Activated CD8-positive, alpha-beta memory T cell treated with anti-CD3 and anti-CD28 coated beads, Interleukin-2, amount 50 U/mL, for 4 hours (primary cell): Measurements from ENCODE around the gene KIZ.
A peak's percentile ranks its signal among the peaks of the same experiment; 100 is the strongest.

Experiments used
- DNase-seq: peaks from one replicate; pipeline ENCODE4 v3.0.0-alpha.2; 2020

KIZ gene, protein sequence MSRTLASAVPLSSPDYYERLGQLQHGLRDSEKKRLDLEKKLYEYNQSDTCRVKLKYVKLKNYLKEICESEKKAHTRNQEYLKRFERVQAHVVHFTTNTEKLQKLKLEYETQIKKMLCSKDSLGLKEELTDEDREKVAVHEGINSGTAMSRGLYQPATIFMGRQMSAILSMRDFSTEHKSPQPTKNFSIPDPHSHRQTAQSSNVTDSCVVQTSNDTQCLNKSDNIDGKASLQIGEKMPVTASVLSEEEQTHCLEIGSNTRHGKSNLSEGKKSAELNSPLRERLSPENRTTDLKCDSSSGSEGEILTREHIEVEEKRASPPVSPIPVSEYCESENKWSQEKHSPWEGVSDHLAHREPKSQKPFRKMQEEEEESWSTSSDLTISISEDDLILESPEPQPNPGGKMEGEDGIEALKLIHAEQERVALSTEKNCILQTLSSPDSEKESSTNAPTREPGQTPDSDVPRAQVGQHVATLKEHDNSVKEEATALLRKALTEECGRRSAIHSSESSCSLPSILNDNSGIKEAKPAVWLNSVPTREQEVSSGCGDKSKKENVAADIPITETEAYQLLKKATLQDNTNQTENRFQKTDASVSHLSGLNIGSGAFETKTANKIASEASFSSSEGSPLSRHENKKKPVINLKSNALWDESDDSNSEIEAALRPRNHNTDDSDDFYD

DNA sequence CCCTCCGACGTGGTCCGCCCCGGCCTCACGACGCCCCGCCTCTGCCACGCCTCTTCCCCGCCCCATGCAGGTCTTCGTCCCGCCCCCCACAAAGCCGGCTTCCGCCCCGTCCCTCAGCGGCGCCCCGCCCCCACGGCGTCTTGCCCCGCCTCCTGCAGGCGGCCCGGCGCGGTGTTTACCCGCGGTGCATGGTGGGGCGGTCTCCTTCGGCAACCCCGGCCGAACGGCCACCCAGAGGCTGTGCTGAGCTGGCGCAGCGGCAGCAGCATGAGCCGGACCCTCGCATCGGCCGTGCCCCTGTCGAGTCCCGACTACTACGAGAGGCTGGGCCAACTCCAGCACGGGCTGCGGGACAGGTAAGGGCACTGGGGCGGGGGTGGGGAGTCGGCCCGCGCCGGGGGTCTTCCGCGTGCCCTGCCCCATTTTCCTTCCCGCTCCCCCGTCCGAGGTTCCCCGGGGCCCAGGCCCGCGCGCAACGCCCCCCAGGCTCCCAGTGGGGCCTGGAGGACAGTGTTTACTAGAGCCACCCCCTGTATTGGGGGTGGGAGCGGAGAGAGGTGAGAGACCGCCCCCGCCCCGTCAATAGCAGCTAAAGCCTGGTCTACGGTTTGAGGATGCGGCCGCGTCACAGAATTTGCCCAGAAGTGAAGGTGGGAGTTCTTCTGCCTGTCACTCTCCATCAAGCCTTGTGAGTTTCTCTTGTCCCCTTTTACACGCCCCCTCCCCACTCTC, at the start of gene KIZ:
TSS of gene KIZ (plus strand) at position 234 of the 732 bp plus-strand sequence. CDS start at position 268, 34 bp downstream.
- peak; percentile 98 for DNase-seq

DNA sequence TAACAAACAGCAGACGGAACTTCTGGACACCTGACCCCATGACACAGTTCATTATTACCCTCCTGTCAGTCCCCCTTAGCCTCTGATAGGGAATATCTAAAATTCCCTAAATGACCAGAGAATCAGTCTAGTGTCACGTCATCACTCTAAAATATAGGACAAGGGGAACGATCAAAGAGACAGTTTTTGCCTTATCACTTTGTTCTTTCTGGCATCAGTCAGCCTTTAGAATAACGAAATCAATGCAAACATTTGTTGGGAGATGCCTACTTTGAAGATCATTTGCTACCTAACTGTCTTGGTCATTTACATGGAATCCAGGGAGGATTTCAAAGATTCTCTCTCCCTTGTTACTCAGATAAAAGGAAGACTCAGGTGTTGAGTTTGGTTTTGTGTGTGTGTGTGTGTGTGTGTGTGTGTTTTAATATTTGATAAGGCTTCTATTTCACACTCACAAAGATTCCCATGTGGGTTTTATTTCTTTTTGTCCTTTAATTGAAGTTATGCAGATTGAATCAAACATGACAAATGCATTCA, 48.0 kb upstream of the KIZ start:
- no peak for DNase-seq

DNA sequence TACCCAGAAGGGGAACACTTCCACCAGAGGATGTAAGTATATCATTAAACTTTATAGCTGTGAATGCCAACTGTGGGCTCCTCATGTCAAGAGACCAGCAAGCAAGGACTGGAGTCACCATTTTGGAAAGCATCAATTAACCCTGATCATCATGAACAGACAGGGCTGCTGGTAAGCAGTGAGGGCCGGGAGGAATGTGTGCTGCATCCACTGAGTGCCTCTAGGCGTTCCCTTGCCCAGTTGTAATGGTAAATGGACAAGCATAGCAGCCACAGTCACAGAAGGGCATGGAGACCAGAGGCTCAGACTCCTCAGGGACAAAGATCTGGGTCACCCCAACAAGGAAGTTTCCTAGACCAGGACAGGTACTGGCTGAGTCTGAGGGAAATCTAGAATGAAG, 43.3 kb upstream of the KIZ start:
- DNase-seq: no peak

DNA sequence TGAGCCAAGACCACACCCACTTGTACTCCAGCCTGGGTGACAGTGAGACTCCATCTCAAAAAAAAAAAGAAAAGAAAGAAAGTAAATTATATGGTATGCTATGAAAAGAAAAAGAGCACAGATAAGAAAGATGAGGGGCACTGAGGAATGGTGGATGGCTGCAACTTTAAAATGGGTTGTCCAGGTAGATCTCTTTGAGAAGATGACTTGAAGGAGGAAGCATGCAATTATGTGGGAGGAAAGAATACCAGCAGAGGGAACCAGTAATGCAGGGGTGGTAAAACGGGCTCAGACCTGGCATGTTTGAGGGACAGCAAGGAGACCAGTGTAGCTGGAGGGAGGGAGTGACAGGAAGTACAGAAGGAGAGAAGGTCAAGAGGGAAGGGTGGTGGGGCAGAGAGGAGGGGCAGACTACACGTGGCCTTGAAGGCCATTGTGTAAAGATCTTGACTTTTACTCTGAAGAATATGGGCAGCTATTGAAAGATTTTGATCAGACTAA, 42.0 kb upstream of the KIZ start:
- DNase-seq: no peak

DNA sequence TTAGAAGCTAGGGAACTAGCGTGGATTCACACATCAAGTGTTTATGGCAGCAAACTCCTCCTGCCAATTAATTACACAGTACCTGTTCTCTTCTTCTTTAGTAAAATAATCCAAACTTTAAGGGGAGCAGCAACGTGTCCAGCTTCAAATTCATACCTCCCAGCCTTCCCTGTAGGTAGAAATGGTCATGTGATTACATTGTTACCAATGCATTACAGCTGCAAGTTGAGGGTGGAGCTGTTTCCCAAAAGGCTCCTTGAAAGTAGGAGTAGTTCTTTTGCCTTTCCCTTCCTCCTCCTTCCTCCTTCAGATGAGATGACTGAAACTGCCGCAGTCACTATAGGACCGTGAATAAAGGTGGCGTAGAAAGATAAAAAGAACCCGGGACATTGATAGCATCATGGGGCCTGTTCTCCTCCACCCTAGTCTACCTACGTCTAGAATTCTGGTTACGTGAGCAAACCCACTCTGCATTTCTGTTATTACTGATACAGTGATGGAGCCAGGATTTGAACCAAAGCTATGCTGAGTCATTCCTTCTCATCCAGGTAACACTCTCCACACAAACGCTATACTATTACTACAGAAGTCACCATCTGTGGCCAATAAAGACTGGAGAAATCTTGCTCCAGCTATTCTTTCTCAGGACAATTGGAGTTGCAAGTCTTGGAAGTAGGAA, 37.9 kb upstream of the KIZ start:
- no peak for DNase-seq

DNA sequence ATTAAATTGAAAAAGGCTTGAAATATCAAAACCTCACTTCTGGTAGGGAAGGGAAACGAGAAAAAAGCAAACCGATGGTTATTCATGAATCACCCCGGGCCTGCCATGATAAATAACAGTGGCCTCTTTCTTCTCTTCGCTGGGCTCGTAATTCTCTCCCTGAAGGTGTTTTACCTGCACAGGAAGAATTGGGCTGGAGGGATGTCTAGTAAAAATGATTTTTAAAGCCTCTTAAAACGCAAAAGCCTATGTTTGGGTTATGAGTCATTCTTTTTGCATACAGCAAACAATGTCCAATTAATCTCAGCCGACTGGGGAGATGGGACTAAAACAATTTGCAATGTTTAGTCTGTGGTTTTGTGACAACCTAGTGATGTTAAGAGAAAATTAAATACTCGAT, 36.5 kb upstream of the KIZ start:
- no peak for DNase-seq

DNA sequence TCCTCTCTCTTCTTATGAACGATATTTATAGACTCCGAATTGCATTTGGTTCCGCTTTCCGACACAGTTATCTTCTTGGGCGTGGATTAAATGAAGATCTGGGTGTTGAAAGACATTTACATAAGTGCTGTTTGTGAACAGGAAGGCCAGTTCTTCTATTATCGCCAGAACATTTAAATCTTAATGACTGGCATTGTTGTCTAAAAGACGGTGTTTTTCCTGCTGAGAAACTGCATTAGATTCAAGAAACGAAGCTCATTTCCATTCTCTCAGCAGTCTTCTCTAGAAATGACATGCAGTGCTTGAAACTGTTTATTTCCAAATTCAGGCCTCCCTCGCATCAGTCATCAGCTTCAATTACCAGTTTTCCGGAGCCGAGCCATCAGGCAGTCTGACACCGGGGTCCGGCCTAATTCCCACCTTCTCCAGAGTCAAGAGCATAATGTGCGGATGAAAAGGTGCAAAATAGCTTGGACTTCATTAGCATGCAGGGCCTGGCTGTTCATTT, 35.7 kb upstream of the KIZ start:
- DNase-seq: no peak

DNA sequence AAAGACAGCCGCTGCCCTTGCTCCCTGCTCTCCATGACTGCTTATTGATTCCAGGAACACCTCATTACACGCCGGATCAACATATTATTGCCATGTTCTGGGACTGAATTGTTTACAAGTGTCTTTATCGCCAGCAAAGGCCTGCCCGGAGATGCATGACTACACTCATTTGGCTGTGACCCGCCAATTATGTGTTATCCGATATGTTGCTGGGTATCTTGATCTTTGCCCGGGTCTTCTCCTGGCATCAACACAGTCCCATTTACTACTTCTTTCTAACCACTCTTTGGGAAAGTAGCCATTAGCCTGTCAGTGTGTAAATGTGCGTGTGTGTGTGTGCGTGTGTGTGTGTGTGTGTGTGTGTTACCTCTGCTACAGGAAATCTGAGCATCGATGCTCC, 35.2 kb upstream of the KIZ start:
- DNase-seq: no peak

DNA sequence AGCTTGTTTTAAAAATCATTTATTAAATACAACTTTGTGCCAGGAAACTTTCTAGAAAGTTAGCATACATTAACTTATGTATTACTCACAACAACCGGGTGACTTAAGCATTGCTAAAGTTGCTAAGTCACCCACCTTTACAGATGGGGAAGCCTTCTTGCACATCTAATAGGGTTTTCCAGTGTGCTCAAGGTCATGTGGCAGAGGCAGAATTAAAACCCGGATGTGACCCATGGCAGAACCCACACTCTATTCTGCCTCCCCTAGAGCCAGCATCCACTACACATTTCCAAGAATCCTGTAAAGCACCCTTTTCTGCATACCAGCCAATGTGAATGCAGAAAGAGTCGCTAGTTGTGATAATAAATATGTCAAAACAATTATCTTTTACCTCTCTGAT, 33.1 kb upstream of the KIZ start:
- no peak for DNase-seq

DNA sequence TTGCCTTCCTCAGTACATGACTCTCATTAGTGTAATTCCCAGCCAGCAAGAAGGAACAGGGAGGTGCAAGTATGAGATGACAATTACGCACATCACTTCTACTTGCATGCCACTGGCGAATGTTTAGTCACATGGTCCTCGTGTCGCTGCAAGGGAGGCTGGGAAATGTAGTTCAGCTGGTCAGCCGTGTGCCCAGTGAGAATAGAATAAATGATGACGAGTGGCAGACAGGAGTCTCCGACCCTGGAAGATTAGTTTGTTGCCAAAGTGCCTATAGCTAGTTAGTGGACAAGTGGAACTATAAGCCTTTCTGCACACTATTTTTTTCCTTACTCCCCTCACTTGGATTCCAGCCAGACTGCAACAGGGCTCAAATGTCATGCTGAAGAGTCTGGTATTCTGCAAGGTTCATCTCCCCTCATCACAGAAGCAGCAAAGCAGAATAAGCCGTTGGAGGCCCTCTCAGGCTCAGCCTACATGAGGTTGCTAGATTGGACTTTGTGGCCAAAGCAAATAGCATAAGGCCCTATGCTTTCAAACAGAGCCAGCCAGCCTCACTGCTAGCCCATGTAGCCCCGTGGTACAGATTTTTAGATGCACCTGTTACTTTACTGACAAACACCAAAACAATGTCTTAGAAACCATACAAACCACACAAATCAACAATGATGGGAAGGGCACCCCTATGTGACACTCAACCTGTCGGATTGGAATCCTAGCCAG, 29.4 kb upstream of the KIZ start:
- DNase-seq: no peak

DNA sequence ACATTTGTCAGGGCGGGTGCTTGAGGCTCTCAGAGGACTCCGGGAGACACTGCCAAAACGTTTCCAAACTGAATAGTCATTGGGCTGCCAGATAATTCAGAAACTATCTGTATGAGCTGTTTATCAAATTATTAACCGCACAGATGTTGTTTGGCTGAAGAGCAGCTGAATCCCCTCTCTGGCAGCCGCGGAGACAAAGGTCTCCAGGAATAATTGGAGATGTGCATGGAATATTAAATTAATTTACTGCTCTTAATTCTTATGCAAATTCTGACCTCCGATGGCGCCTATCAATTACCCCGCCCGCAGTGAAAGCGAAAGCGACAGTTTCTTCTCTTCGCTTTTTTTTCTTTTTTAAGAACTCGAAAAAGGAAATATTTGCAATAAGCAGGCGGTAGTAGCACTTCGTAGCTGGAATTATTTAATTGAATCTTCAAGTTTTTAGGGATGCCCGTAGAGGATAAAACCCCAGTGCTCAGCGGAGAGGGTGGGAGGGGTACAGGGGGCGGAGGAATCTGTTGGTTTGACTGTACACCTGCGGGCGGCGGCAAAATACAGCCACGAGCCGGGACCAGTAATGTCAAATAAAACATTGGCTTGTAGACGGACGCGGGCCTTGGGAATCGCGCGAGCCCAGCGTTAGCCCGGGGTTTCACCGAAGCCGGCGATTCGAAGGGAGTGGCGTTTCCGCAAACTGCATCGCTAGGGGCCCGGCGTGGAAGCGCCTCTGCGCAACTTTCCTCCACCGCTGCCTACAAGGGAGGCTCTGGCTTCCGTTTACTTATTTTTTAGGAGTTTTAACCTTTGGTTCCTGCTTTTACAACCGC, 25.9 kb upstream of the KIZ start:
- DNase-seq: peak; percentile 37

DNA sequence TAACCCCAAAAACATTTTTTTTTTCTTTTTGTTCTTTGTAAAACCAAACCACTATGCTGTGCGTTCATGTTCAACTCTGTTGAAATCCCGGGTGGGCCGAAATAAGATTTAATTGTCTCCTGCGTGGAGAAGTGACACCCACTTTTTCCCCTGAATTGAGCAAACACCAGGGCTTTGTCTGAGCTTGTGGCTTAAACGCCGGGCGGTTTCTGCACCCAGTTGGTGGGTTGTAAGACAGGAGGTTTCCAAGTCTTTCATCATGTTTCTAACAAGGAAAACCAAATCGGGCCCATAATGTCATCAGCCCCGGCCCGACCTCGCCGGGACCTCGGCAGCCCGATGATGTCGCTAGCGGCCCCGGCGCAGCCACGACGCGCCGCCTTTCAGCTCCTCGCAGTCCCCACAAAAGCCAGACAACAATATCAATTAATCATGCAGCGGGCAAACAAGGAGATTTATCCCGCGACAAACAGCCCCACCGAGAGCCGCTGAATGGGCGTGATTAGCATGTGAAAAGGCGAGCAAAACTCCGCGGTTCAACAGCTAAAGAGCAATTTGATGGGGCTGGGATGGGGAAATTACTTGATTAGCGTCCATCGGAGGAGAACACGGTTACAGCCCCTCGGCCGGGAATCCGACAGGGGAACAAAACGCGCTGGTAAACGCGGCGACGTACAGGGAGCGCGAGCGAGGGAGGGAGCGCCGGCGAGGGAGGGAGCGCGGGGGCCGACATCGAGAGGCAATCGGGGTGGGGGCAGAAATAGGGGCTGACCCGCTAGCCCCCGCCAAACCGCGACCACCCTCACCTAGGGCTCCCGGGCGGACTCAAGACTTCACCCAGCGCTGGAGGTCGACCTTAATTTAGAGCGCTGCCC, 25.1 kb upstream of the KIZ start:
- peak; percentile 27 for DNase-seq

DNA sequence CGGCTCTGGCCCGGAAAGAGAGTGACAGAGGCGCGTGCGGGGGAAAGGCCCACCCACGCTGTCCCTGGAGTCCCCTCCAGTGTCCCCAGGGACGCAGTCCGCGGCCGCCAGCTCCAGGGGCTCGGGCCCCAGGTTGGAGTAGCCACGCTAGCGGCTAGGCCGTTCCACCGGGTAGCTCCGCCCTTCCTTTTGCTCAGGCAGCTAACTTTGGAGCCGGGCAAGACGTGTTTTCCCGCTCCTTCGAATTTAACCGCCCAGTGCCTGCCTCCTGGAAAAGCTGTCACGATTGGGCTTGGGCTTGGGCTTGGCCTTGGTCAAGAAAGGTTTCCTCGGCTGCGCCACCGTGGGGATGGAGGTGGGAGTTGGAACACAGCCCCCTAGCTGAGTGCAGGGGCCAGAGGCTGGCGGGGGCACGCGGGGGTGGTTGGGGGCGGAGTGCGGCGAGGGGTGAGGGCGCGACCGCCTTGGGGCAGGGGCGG, 24.4 kb upstream of the KIZ start:
- no peak for DNase-seq

DNA sequence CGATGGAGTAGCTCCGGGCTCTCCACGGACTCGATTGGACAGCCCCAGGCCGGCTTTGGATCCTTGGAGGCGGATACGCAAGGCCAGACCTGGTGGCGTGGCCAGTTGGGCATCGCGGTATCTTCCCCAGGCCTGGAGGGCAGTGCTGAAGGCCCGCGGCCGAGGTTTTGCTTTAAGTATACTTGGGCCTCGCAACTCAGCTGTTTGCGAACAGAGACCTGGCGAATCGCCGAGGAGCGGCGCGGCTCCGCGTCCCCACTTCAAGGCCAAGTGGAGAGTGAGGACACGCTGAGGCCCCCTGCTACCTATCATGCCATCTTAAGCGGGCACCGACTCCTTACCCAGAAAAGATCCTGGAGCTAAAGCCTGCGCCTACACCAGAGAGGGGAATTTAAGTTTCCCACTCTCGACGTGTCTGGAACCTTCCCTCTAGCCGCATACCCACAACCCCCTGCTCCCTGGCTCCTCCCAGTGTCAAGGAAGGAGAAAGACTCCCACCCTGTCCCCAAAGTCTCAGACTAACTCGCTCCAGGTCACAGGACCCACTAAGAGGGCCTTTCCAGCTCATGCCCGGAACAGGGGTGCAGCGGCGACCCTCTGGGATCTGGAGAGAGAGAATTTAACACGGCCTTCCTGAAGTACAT, 23.8 kb upstream of the KIZ start:
- DNase-seq: no peak

DNA sequence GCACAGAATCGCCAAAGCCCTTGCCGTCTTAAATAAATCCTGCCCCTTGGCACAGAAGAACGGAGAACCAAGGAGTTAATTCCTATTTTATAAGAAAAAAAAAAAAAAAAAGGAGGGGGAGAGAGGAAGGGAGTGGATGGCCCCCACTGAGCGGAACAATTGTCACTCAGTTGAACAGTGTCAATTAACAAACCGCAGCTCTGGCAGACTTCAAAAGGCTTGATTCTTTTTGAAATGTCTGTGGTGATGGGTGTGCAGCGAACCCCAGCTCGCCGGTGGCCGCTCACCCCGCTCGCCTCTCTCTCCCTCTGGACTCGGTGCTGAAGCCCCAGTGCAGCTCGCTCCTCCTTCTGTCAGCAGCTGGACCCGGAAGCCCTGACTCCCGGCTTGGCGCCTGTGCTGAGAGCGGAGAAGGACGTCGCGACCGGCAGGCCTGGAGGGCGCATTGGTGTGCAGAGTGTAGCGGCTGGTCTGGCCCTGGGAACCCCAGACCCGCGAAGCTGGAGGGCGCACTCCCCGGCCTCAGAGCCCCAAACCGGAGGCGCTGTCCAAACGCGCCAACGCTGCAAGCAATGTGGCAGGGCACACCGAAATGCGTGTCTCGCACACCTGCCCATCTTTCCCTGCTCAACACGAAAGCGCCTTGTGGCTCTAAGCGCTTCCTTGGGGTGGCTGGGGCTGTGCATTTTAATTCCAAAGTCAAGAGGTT, 23.1 kb upstream of the KIZ start:
- peak; percentile 28 for DNase-seq

DNA sequence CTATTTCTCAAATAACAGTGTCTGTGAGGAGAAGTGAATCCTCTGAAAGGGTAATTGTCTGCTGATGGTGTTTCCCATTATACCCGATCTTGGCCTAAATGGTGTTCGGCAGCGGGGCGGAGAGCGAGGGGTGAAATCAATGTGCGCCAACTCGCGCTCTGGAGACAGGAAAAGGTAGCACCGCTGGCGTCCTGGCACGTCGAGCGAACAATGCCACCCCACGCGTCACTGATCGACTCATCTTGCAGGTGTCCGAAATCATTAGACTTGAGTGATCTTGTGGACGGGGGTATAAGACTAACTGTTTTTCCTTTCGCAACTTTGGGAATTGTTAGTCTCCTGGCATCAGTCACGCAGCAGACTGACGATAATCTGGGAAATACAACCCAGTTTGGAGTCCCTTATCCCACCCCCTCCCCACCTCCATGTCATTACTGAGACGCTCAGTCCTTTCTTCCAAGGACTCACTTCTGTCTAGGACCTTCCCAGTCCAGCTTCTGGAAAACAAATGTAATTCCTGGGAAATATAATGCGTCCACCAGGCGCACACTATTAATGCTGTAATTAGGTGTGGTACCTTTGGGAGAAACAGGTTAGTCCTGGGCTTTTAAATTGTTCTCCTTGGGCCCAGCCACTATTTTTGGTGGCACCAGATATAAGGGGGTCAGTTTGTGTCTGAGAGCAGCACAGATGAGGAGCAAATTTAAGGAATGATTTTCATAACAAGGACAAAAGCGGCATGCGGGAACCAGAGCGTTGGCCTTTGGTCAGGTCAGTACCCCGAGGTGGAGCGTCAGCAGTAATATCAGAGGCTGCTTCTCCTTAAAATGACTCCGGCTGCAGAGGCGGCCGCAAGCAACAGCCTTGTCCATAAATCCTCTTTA, 22.1 kb upstream of the KIZ start:
- DNase-seq: no peak

DNA sequence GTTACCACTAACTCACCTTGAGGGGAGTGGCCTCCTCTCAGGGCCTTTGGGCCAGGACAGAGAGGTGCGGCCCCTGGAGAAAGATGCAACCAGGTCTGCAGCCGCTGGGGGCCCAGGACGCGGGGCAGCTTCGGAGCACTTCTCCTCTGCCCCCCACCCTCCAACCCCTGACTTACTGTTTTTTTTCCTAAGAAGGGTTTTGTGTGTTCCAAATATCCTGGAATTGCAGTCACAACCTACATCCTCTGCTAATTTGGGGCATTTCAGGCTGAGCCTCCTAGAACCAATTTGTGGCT, 21.5 kb upstream of the KIZ start:
- no peak for DNase-seq

DNA sequence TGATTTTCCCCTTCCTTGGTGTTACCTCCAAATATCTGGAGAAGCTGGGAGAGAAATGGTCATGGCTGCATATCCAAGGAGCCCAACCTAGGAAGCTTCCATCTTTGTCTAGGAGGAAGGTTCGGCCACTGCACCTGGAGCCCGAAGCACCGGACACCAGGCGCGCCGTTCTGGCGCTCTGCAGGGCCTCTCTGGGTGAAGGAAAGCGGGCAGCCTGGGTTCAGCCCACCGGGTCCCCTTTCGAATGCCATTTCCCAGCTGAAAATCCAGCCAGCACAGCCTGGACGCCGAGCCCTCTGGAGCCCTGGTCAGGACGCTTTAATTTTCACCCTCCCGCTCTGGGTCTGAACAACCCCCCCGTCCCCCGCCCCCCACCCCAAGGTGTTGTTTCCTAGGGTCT, 21.0 kb upstream of the KIZ start:
- DNase-seq: no peak
